Testis (tissue), 3 donors: ENCODE measurements around the gene ASIC4. TPM values are rescaled to one million over a fixed set of nuclear protein-coding genes. Genes with fewer than 3 reads are reported as not detected.

Experiments
- DNase-seq: peaks from one replicate; pipeline ENCODE4 v3.0.0-alpha.2; 2019
- H3K27ac ChIP-seq, 2 donors: fragments of 200-600 bp; sonication (generic); one replicate each; pipeline ENCODE4 v1.5.1; 2019
- H3K27me3 ChIP-seq: fragments of 200-600 bp; sonication (generic); one replicate; pipeline ENCODE4 v1.5.1; 2019
- H3K36me3 ChIP-seq: fragments of 200-600 bp; sonication (generic); one replicate; pipeline ENCODE4 v1.5.1; 2017; ENCODE audit warnings: low read depth; ENCODE audit errors: missing control alignments
- H3K4me1 ChIP-seq: fragments of 200-600 bp; sonication (generic); one replicate; pipeline ENCODE4 v1.5.1; 2019
- H3K4me3 ChIP-seq, 2 donors: fragments of 200-600 bp; sonication (generic); one replicate each; pipeline ENCODE4 v1.5.1; 2017 to 2019
- H3K9me3 ChIP-seq: fragments of 200-600 bp; sonication (generic); one replicate; pipeline ENCODE4 v1.5.1; 2017
- CTCF ChIP-seq, 3 experiments: fragments of 450-650 bp in 2 of 3; fragments of 200-600 bp in 1 of 3; sonication (generic) in 1 of 3; IDR thresholded peaks; one replicate each; pipeline ENCODE4 v1.5.1; 2016 to 2019; ENCODE audit warnings: antibody characterized with exemption in 3 of 3, mild to moderate bottlenecking in 2 of 3, moderate library complexity in 1 of 3
- POLR2A ChIP-seq: fragments of 450-650 bp; IDR thresholded peaks from one replicate; pipeline ENCODE4 v1.6.1; 2017; ENCODE audit warnings: antibody characterized with exemption, mild to moderate bottlenecking, moderate library complexity
- WGBS, 2 donors: methylation state at CpG; one replicate each; pipeline ENCODE4 v1.1.5; 2018; 5-methylcytosine and 5-hydroxymethylcytosine counted together
- intact Hi-C: fragments of 100-400 bp; cut with DNase I; formaldehyde crosslinking; loops from one replicate; pipeline ENCODE4 v1.15.1; 2023; ENCODE audit warnings: low total_unique reads
- polyA plus RNA-seq: library from polyadenylated mRNA; stranded (reverse); fragments of 350-450 nt; fragmentation: Illumina TruSeq; extraction: RNeasy Lipid Tissue Mini Kit (QIAGEN cat#74804); gene quantifications from one replicate; pipeline ENCODE4 v1.2.3, GENCODE V29; 2014; ENCODE audit warnings: low read depth, low replicate concordance; ENCODE audit not compliant: insufficient read depth
- total RNA-seq, 2 donors: library from RNA; depleted of rRNA; stranded (reverse); fragments of >200 nt; gene quantifications; one replicate each; pipeline ENCODE4 v1.2.3, GENCODE V29; 2016

Gene ASIC4
- total and polyA plus RNA-seq, 3 donors from 2014 or later: 1.5 to 4.6 (median 2.0) TPM

- no peaks in the 10 kb centered on the region for H3K27me3 ChIP-seq
- TF ChIP-seq CTCF (IDR thresholded peaks at IDR 0.05): no peak
- TF ChIP-seq POLR2A: no peak
- no peaks in the 10 kb centered on the region for H3K36me3 ChIP-seq
- WGBS, 2 donors: 88 to 91% methylated on average over 9 of the region's 9 CpGs
- H3K4me1 ChIP-seq: peaks cover 19% of the 10 kb centered on the region
- no peak overlapping the region for H3K27ac ChIP-seq
- intact Hi-C loops: no loop called here
- H3K4me3 ChIP-seq: no peak overlapping the region
- no peaks in the 10 kb centered on the region for H3K9me3 ChIP-seq
- DNase-seq: no peak
Measured at GRCh38 chr2:219505585-219505984, 8.7 kb upstream of the ASIC4 start.

DNA sequence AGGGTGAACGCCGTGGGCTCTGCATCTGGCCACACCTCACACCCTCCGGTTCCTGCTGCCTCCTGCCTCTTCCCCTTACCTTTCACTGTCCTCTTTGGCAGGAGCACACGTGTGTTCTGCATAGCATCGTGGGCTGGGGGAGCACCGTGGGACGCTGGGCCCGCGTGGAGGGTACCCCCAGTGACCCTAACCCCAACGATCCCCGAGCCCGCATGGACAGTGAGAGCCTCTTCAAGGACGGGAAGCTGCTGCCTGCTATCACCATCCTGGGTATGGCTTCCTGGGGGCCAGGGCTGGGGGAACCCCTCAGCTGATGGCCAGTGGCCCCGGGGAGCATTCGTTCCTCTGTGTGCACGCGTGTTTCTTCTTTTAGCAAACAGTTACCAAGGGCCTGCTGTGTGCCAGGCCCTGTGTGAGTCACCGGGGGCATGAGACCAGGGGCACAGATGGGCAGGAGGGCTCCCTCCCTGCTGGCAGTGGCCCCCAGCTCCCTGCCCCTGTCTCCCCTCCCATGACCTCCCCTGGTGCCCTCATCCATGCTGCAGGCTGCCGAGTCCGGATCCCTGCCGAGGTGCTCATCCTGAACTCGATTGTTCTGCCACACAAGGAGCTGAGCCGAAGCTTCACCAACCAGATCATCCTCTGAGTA lies 8.0 kb upstream of the ASIC4 start:
- H3K27ac ChIP-seq: no peak overlapping the region
- intact Hi-C loops: no loop called here
- 80 to 90% methylated on average over 8 to 23 of the region's 23 CpGs for WGBS, 2 donors
- H3K9me3 ChIP-seq: no peaks in the 10 kb centered on the region
- no peaks in the 10 kb centered on the region for H3K36me3 ChIP-seq
- no peak overlapping the region for H3K4me3 ChIP-seq
- H3K27me3 ChIP-seq: no peaks in the 10 kb centered on the region
- TF ChIP-seq POLR2A (no peak), CTCF (IDR thresholded peaks at IDR 0.05) (no peak)
- no peak for DNase-seq
- H3K4me1 ChIP-seq: peaks cover 20% of the 10 kb centered on the region

DNA sequence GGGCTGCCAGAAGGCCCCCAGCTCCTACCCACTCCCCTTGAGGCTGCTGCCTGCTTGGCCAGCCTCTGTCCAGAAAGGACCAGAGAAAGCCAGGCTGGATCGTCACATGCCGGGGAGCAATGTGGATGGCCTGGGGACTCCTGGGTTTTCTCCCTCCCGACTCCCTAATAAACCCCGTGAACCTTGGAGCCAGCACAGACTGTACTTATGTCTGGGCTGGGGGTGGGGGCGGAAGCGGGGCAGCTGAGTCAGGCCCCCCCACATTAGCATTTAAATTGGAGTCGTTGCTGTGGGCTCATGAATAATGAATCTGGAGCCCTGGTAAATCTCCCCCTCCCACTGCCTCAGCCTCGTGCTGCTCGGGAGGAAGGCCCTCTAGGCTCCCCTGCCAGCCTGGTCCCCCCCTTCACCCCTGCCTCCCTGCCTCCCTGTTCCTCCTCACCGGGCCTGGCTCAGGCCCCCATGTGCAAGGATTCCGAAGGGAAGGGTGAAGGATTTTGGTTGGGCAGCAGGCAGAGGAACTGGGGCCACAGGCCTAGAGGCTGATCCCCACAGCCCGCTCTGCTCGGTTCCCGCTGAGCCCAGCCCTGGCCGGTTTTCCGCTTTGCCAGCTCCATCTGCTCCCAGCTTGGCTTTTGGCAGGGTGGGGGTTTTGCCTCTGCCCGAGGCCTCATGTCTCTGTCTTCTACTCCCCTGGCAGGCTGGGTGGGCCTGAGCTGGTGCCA lies 7.3 kb upstream of the ASIC4 start:
- no peak for DNase-seq
- Histone ChIP-seq H3K9me3 (no peaks in the 10 kb centered on the region), H3K36me3 (no peaks in the 10 kb centered on the region), H3K4me1 (peaks cover 20% of the 10 kb centered on the region), H3K4me3 (no peak overlapping the region), H3K27ac (no peak overlapping the region), H3K27me3 (no peaks in the 10 kb centered on the region)
- 82 to 88% methylated on average over 13 to 17 of the region's 17 CpGs for WGBS, 2 donors
- intact Hi-C loops: no loop called here
- no peak for TF ChIP-seq POLR2A
- TF ChIP-seq CTCF (IDR thresholded peaks at IDR 0.05): no peak

- H3K27me3 ChIP-seq: no peaks in the 10 kb centered on the region
- H3K27ac ChIP-seq: no peak overlapping the region
- WGBS, 2 donors: 55 to 75% methylated on average over 8 of the region's 8 CpGs
- no peaks in the 10 kb centered on the region for H3K9me3 ChIP-seq
- H3K36me3 ChIP-seq: no peaks in the 10 kb centered on the region
- no peak overlapping the region for H3K4me3 ChIP-seq
- no peak for DNase-seq
- H3K4me1 ChIP-seq: peaks cover 20% of the 10 kb centered on the region
- intact Hi-C loops: no loop called here
- TF ChIP-seq POLR2A: no peak
Measured at GRCh38 chr2:219507581-219508443, 6.5 kb upstream of the ASIC4 start.

- WGBS, 2 donors: 64 to 84% methylated on average over 3 to 4 of the region's 4 CpGs
- H3K4me3 ChIP-seq: no peak overlapping the region
- H3K36me3 ChIP-seq: no peaks in the 10 kb centered on the region
- H3K27ac ChIP-seq: no peak overlapping the region
- DNase-seq: no peak
- TF ChIP-seq CTCF (IDR thresholded peaks at IDR 0.05) (no peak), POLR2A (no peak)
- intact Hi-C loops: no loop called here
- H3K4me1 ChIP-seq: peaks cover 20% of the 10 kb centered on the region
- H3K9me3 ChIP-seq: no peaks in the 10 kb centered on the region
- H3K27me3 ChIP-seq: no peaks in the 10 kb centered on the region
Measured at GRCh38 chr2:219508444-219508734, 5.9 kb upstream of the ASIC4 start.
